ENCODE results near the gene SMPDL3A. TPM values are rescaled to one million over a fixed set of nuclear protein-coding genes. Genes with fewer than 3 reads are reported as not detected.

The SMPDL3A gene
- total and polyA plus RNA-seq, 9 of the 15 experiments (the other 6 are each of a cell fraction or from before 2014, with no cell fraction given): 0.14 to 0.91 (median 0.54) TPM

DNA sequence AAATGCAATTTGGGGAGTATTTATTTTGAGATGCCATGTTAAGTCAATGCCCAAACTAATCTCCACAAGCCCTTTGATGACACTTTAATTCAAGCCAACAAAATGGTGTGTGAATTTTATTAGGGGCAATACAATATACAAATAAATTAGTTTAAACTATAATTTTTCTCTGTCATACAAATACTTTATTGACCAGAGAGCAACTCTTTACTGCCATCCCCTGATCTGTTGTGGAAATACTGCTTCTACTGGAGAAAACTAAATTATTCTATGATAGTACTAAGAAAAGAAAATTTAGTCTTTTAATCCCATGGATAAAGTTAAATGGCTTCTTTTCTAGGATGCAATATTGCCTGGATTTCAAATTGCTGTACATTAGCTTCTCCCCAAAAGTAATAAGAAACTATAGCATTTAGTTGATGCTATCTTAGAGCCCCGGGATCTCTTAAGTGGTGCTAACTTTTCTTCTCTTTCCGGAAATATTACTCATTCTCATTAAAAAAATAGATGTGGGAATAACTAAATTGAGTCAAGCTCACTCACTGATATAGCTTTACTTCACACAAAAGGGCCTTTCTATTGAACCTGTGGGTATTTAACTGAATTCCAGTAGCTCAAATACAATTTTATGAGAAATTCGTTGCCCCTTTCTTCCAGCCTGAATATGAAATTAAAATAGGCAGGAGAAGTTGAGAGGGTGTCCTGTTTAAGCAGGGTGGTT lies 49.2 kb downstream of the SMPDL3A start:
- in situ Hi-C loops (cut with MboI): loop anchor here (10.0 kb wide), 2 partner anchors 93 to 353 kb away; no protein-coding TSS in a partner anchor
- POLR2A ChIA-PET: interaction anchor here (0.6 kb wide), 1 partner anchor 150 kb away, joined by 3 read pairs; no protein-coding TSS in a partner anchor

More for the DNA sequence above, 49.2 kb downstream of the SMPDL3A start:
- no TSS peak for BruUV-seq (replicated peaks)
- no peaks in the 10 kb centered on the region for H4K20me1 ChIP-seq (replicated peaks; ENCODE audit: control insufficient read depth, insufficient read depth, low read length)
- no peaks in the 10 kb centered on the region for H3K79me2 ChIP-seq (ENCODE audit: control insufficient read depth, insufficient read depth, low read length)
- no peak for FAIRE-seq
- H3K36me3 ChIP-seq (ENCODE audit: control insufficient read depth, insufficient read depth, low read length): no peaks in the 10 kb centered on the region
- WGBS (ENCODE audit: insufficient coverage, low coverage, missing lambda C conversion rate): 8% methylated on average over 3 of the region's 3 CpGs
- TF ChIP-seq ZNF184 (CRISPR knock-in tag; IDR thresholded peaks at IDR 0.05) (no peak), RAD21 (CRISPR knock-in tag; conservative IDR thresholded peaks at IDR 0.05 in 1 of 2, IDR thresholded peaks at IDR 0.05 in 1 of 2) (peak; percentile 17 to 52; a peak in 2 of 4 replicates), BRF1 (IDR thresholded peaks at IDR 0.05; ENCODE audit: borderline replicate concordance, extremely low read depth, insufficient read length) (no peak)
- TF ChIP-seq, protein P1, sequence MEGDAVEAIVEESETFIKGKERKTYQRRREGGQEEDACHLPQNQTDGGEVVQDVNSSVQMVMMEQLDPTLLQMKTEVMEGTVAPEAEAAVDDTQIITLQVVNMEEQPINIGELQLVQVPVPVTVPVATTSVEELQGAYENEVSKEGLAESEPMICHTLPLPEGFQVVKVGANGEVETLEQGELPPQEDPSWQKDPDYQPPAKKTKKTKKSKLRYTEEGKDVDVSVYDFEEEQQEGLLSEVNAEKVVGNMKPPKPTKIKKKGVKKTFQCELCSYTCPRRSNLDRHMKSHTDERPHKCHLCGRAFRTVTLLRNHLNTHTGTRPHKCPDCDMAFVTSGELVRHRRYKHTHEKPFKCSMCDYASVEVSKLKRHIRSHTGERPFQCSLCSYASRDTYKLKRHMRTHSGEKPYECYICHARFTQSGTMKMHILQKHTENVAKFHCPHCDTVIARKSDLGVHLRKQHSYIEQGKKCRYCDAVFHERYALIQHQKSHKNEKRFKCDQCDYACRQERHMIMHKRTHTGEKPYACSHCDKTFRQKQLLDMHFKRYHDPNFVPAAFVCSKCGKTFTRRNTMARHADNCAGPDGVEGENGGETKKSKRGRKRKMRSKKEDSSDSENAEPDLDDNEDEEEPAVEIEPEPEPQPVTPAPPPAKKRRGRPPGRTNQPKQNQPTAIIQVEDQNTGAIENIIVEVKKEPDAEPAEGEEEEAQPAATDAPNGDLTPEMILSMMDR (IDR thresholded peaks at IDR 0.05 in 2 of 3, conservative IDR thresholded peaks at IDR 0.05 in 1 of 3; ENCODE audit: insufficient read depth in 2 of 3, low read depth in 1 of 3, low read length in 3 of 3): peak in 2 of 3 experiments; percentile 32 to 49; a peak in 3 of 6 replicates
- TF ChIP-seq, protein P2, sequence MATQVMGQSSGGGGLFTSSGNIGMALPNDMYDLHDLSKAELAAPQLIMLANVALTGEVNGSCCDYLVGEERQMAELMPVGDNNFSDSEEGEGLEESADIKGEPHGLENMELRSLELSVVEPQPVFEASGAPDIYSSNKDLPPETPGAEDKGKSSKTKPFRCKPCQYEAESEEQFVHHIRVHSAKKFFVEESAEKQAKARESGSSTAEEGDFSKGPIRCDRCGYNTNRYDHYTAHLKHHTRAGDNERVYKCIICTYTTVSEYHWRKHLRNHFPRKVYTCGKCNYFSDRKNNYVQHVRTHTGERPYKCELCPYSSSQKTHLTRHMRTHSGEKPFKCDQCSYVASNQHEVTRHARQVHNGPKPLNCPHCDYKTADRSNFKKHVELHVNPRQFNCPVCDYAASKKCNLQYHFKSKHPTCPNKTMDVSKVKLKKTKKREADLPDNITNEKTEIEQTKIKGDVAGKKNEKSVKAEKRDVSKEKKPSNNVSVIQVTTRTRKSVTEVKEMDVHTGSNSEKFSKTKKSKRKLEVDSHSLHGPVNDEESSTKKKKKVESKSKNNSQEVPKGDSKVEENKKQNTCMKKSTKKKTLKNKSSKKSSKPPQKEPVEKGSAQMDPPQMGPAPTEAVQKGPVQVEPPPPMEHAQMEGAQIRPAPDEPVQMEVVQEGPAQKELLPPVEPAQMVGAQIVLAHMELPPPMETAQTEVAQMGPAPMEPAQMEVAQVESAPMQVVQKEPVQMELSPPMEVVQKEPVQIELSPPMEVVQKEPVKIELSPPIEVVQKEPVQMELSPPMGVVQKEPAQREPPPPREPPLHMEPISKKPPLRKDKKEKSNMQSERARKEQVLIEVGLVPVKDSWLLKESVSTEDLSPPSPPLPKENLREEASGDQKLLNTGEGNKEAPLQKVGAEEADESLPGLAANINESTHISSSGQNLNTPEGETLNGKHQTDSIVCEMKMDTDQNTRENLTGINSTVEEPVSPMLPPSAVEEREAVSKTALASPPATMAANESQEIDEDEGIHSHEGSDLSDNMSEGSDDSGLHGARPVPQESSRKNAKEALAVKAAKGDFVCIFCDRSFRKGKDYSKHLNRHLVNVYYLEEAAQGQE (IDR thresholded peaks at IDR 0.05; ENCODE audit: borderline replicate concordance): peak; percentile 23; the same call in 1 of the 2 replicates
- TF ChIP-seq, protein P2 (CRISPR knock-in tag; IDR thresholded peaks at IDR 0.05; ENCODE audit: low read depth): no peak
- H3K4me3 ChIP-seq: no peak overlapping the region
- H3K27me3 ChIP-seq (ENCODE audit: control insufficient read depth in 2 of 2, insufficient read depth in 2 of 2, low read length in 2 of 2): peaks cover 4 to 9% of the 10 kb centered on the region in 2 experiments; a peak in 3 of 5 replicates
- no peaks in the 10 kb centered on the region for H3K9me3 ChIP-seq (replicated peaks; ENCODE audit: control insufficient read depth, insufficient read depth, low read depth, low read length)
- intact Hi-C loops (cut with micrococcal nuclease): loop anchor here (2.0 to 5.0 kb wide), 4 partner anchors 49 to 456 kb away; partner anchors contain the start of gene SMPDL3A
- DNase-seq (ENCODE audit: extremely low read depth in 1 of 4, low spot score in 3 of 4): peak in 1 of 4 experiments; percentile 10
- ATAC-seq: no peak; the same call in 2 of the 3 replicates
- no peak overlapping the region for H2AFZ ChIP-seq (ENCODE audit: low read depth, low read length)
- CTCF ChIA-PET (ENCODE audit: low intra/inter-chr PET ratio): interaction anchor here (0.8 to 3.4 kb wide), 2 partner anchors 108 to 457 kb away, joined by 4 to 34 read pairs; no protein-coding TSS in a partner anchor
- no peaks in the 10 kb centered on the region; a peak in 1 of 5 replicates for H3K4me1 ChIP-seq (replicated peaks in 1 of 2; ENCODE audit: control insufficient read depth in 2 of 2, insufficient read depth in 2 of 2, low read length in 2 of 2)
- no peak overlapping the region for H3K4me2 ChIP-seq (ENCODE audit: insufficient read depth, low read length)
- H3K9me1 ChIP-seq (ENCODE audit: control insufficient read depth, insufficient read depth, low read length): no peaks in the 10 kb centered on the region
- no peak overlapping the region for H3K27ac ChIP-seq (ENCODE audit: extremely low read depth, low read depth, low read length)
- no peak overlapping the region for H3K9ac ChIP-seq (ENCODE audit: insufficient read depth in 1 of 2, low read depth in 2 of 2, low read length in 2 of 2)
